H9 (cell line): ENCODE results near the gene NHERF2. TPM values are rescaled to one million over a fixed set of nuclear protein-coding genes. Genes with fewer than 3 reads are reported as not detected.
A peak's percentile ranks its signal among the peaks of the same experiment; 100 is the strongest.

Experiments used
- DNase-seq: peaks from one replicate; pipeline ENCODE4 v3.0.0-alpha.2; 2017
- H2AFZ ChIP-seq: one replicate; pipeline ENCODE4 v1.6.1; 2013; ENCODE audit warnings: mild to moderate bottlenecking, low read length, control low read depth, moderate library complexity
- H2AK5ac ChIP-seq: 2 replicates; pipeline ENCODE4 v1.6.1; 2013; ENCODE audit warnings: low read length, control low read depth, mixed read lengths; ENCODE audit not compliant: insufficient read length
- H2BK120ac ChIP-seq: one replicate; pipeline ENCODE4 v1.6.1; 2013; ENCODE audit warnings: low read depth, mild to moderate bottlenecking, low read length, control low read depth, inconsistent platforms; ENCODE audit not compliant: poor library complexity, severe bottlenecking
- H2BK12ac ChIP-seq: 2 replicates; pipeline ENCODE4 v1.6.1; 2013; ENCODE audit warnings: low read length, control low read depth, mixed read lengths, low read depth; ENCODE audit not compliant: insufficient read length
- H2BK15ac ChIP-seq: 2 replicates; pipeline ENCODE4 v1.6.1; 2013; ENCODE audit warnings: low read depth, low read length, control low read depth
- H2BK20ac ChIP-seq: one replicate; pipeline ENCODE4 v1.6.1; 2013; ENCODE audit warnings: low read depth, mild to moderate bottlenecking, low read length, control low read depth, inconsistent platforms; ENCODE audit not compliant: poor library complexity, severe bottlenecking
- H2BK5ac ChIP-seq: 2 replicates; pipeline ENCODE4 v1.6.1; 2013; ENCODE audit warnings: low read length, control low read depth, mixed read lengths; ENCODE audit not compliant: insufficient read length
- H3K14ac ChIP-seq: 2 replicates; pipeline ENCODE4 v1.6.1; 2013; ENCODE audit warnings: low read length, control low read depth; ENCODE audit not compliant: insufficient read depth
- H3K18ac ChIP-seq: 2 replicates; pipeline ENCODE4 v1.6.1; 2013; ENCODE audit warnings: low read depth, mild to moderate bottlenecking, mixed read lengths, low read length, control low read depth; ENCODE audit not compliant: insufficient read length
- H3K23ac ChIP-seq: 2 replicates; pipeline ENCODE4 v1.6.1; 2013; ENCODE audit warnings: low read length, control low read depth, mixed read lengths, low read depth; ENCODE audit not compliant: insufficient read length
- H3K23me2 ChIP-seq: 2 replicates; pipeline ENCODE4 v1.6.1; 2013; ENCODE audit warnings: low read depth, mild to moderate bottlenecking, mixed read lengths, low read length, control low read depth; ENCODE audit not compliant: insufficient read length, poor library complexity, severe bottlenecking
- H3K27ac ChIP-seq: 2 replicates; pipeline ENCODE4 v1.5.1; 2013; ENCODE audit warnings: low read length, control low read depth, mixed read lengths, low read depth; ENCODE audit not compliant: insufficient read length
- H3K27me3 ChIP-seq: 2 replicates; pipeline ENCODE4 v1.6.1; 2013; ENCODE audit warnings: low read length, control low read depth, inconsistent platforms; ENCODE audit not compliant: insufficient read depth
- H3K4ac ChIP-seq: 2 replicates; pipeline ENCODE4 v1.6.1; 2013; ENCODE audit warnings: low read depth, mild to moderate bottlenecking, control low read depth, inconsistent platforms, low read length, moderate library complexity
- H3K4me1 ChIP-seq: 2 replicates; pipeline ENCODE4 v1.6.1; 2013; ENCODE audit warnings: low read length, control low read depth, inconsistent platforms; ENCODE audit not compliant: insufficient read depth
- H3K4me2 ChIP-seq: 2 replicates; pipeline ENCODE4 v1.6.1; 2013; ENCODE audit warnings: low read length, control low read depth, mixed read lengths; ENCODE audit not compliant: insufficient read length, insufficient read depth
- H3K56ac ChIP-seq: 2 replicates; pipeline ENCODE4 v1.6.1; 2013; ENCODE audit warnings: low read depth, mild to moderate bottlenecking, mixed read lengths, low read length, control low read depth; ENCODE audit not compliant: insufficient read length
- H3K79me1 ChIP-seq: 2 replicates; pipeline ENCODE4 v1.6.1; 2013; ENCODE audit warnings: low read depth, mild to moderate bottlenecking, moderate library complexity, low read length, control low read depth, inconsistent platforms; ENCODE audit not compliant: insufficient read depth, poor library complexity, severe bottlenecking
- H3K79me2 ChIP-seq: 2 replicates; pipeline ENCODE4 v1.6.1; 2013; ENCODE audit warnings: low read length, control low read depth, inconsistent platforms; ENCODE audit not compliant: insufficient read depth
- H3K9ac ChIP-seq: 2 replicates; pipeline ENCODE4 v1.6.1; 2013; ENCODE audit warnings: low read length, control low read depth, mixed read lengths; ENCODE audit not compliant: insufficient read length; ENCODE audit errors: extremely low read depth
- H3K9me3 ChIP-seq: one replicate; pipeline ENCODE4 v1.6.1; 2013; ENCODE audit warnings: low read depth, low read length, inconsistent platforms; ENCODE audit not compliant: control insufficient read depth
- H3T11ph ChIP-seq: one replicate; pipeline ENCODE4 v1.6.1; 2013; ENCODE audit warnings: mild to moderate bottlenecking, low read length, control low read depth, inconsistent platforms
- H4K20me1 ChIP-seq: one replicate; pipeline ENCODE4 v1.6.1; 2013; ENCODE audit not compliant: control insufficient read depth, insufficient read length, insufficient read depth
- H4K5ac ChIP-seq: 2 replicates; pipeline ENCODE4 v1.6.1; 2013; ENCODE audit warnings: low read depth, mild to moderate bottlenecking, mixed read lengths, low read length, control low read depth; ENCODE audit not compliant: insufficient read length
- H4K8ac ChIP-seq: replicated peaks from 2 replicates; pipeline ENCODE4 v1.6.1; 2013; ENCODE audit warnings: low read length, control low read depth, mixed read lengths, low read depth; ENCODE audit not compliant: insufficient read length
- H4K91ac ChIP-seq: 2 replicates; pipeline ENCODE4 v1.6.1; 2013; ENCODE audit warnings: low read depth, mild to moderate bottlenecking, moderate library complexity, mixed read lengths, low read length, control low read depth; ENCODE audit not compliant: insufficient read length
- H3K27ac Mint-ChIP-seq, 3 experiments: 2 replicates in 2 of 3; 3 replicates in 1 of 3; pipeline ENCODE4 v1.8.0; 2020 to 2021; ENCODE audit warnings: mixed read lengths in 3 of 3, mild to moderate bottlenecking in 1 of 3, moderate library complexity in 1 of 3
- H3K27me3 Mint-ChIP-seq: 2 replicates; pipeline ENCODE4 v1.8.0; 2021; ENCODE audit warnings: low read depth, mild to moderate bottlenecking, moderate library complexity, mixed read lengths
- H3K36me3 Mint-ChIP-seq, 3 experiments: 2 replicates in 2 of 3; 3 replicates in 1 of 3; pipeline ENCODE4 v1.8.0; 2020 to 2021; ENCODE audit warnings: low read depth in 3 of 3, mixed read lengths in 3 of 3; ENCODE audit not compliant: insufficient read depth in 1 of 3
- H3K4me1 Mint-ChIP-seq, 2 experiments: 2 replicates each; pipeline ENCODE4 v1.8.0; 2020; ENCODE audit warnings: mixed read lengths in 2 of 2
- H3K4me3 Mint-ChIP-seq, 2 experiments: 2 replicates in 1 of 2; 3 replicates in 1 of 2; pipeline ENCODE4 v1.8.0; 2020 to 2021; ENCODE audit warnings: mild to moderate bottlenecking in 2 of 2, mixed read lengths in 2 of 2, moderate library complexity in 1 of 2
- H3K9me3 Mint-ChIP-seq, 2 experiments: 2 replicates in 1 of 2; 3 replicates in 1 of 2; pipeline ENCODE4 v1.8.0; 2020; ENCODE audit warnings: mild to moderate bottlenecking in 2 of 2, mixed read lengths in 2 of 2, moderate library complexity in 1 of 2
- WGBS: extraction: QIAGEN DNeasy Blood & Tissue Kit; methylation state at CpG from one replicate; pipeline ENCODE4 v1.1.7; 2013; ENCODE audit warnings: missing lambda C conversion rate, low lambda C conversion rate, mixed read lengths; ENCODE audit not compliant: insufficient read length; ENCODE audit errors: extremely low coverage; 5-methylcytosine and 5-hydroxymethylcytosine counted together
- total RNA-seq: library from RNA; stranded (reverse); gene quantifications from 2 replicates; pipeline ENCODE4 v1.2.1, GENCODE V29; 2021
- TF ChIP-seq, protein P1 (sequence below): fragments of 200-600 bp; sonication (generic); conservative IDR thresholded peaks from 3 replicates; pipeline ENCODE4 v1.8.0; 2021; ENCODE audit warnings: antibody characterized with exemption, mild to moderate bottlenecking

The NHERF2 gene
- total RNA-seq, 1 experiment from 2014 or later = 15.3 TPM

- Histone ChIP-seq H3K79me2 (peaks cover 26% of the 10 kb centered on the region; the same call in 1 of the 2 replicates), H4K20me1 (no peaks in the 10 kb centered on the region)
These were observed 20.4 kb upstream of the NHERF2 start for GRCh38 chr16:2006317-2006716.

More at GRCh38 chr16:2006317-2006716, 20.4 kb upstream of the NHERF2 start:
- TF ChIP-seq, protein P1, sequence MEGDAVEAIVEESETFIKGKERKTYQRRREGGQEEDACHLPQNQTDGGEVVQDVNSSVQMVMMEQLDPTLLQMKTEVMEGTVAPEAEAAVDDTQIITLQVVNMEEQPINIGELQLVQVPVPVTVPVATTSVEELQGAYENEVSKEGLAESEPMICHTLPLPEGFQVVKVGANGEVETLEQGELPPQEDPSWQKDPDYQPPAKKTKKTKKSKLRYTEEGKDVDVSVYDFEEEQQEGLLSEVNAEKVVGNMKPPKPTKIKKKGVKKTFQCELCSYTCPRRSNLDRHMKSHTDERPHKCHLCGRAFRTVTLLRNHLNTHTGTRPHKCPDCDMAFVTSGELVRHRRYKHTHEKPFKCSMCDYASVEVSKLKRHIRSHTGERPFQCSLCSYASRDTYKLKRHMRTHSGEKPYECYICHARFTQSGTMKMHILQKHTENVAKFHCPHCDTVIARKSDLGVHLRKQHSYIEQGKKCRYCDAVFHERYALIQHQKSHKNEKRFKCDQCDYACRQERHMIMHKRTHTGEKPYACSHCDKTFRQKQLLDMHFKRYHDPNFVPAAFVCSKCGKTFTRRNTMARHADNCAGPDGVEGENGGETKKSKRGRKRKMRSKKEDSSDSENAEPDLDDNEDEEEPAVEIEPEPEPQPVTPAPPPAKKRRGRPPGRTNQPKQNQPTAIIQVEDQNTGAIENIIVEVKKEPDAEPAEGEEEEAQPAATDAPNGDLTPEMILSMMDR = no peak
- Histone ChIP-seq H2AK5ac (no peak overlapping the region), H3K18ac (no peak overlapping the region), H3K4me2 (no peak overlapping the region), H2BK5ac (no peak overlapping the region), H3K27ac (no peak overlapping the region), H3K23me2 (peaks cover 11% of the 10 kb centered on the region), H3K4ac (no peak overlapping the region), H3K9me3 (no peaks in the 10 kb centered on the region), H3K27me3 (no peaks in the 10 kb centered on the region), H4K91ac (no peak overlapping the region), H3K14ac (no peak overlapping the region; the same call in 1 of the 2 replicates), H3K23ac (no peak overlapping the region), H3K79me1 (peaks cover 24% of the 10 kb centered on the region), H3K56ac (no peak overlapping the region), H4K8ac (no peak overlapping the region), H2AFZ (no peak overlapping the region), H2BK20ac (no peak overlapping the region), H3K9ac (no peak overlapping the region), H2BK120ac (no peak overlapping the region), H3T11ph (no peak overlapping the region), H3K4me1 (peaks cover 6% of the 10 kb centered on the region; the same call in 1 of the 2 replicates), H2BK12ac (no peak overlapping the region), H2BK15ac (no peak overlapping the region), H4K5ac (no peak overlapping the region)
- no peak for DNase-seq
- Mint-ChIP-seq H3K27ac (peak overlapping the region in 1 of 3 experiments; percentile 80; a peak in 3 of 7 replicates), H3K4me1 (peaks cover 22 to 36% of the 10 kb centered on the region in 2 experiments), H3K36me3 (peaks cover 14 to 26% (median 25%) of the 10 kb centered on the region in 3 experiments), H3K27me3 (no peaks in the 10 kb centered on the region; the same call in 1 of the 2 replicates), H3K9me3 (no peaks in the 10 kb centered on the region; a peak in 1 of 5 replicates), H3K4me3 (peak overlapping the region in 1 of 2 experiments; percentile 46; a peak in 2 of 5 replicates)
- WGBS = no CpG with 5 or more reads among the region's 8 CpGs
